ENCODE data around the gene TOMT.

TOMT gene

DNA sequence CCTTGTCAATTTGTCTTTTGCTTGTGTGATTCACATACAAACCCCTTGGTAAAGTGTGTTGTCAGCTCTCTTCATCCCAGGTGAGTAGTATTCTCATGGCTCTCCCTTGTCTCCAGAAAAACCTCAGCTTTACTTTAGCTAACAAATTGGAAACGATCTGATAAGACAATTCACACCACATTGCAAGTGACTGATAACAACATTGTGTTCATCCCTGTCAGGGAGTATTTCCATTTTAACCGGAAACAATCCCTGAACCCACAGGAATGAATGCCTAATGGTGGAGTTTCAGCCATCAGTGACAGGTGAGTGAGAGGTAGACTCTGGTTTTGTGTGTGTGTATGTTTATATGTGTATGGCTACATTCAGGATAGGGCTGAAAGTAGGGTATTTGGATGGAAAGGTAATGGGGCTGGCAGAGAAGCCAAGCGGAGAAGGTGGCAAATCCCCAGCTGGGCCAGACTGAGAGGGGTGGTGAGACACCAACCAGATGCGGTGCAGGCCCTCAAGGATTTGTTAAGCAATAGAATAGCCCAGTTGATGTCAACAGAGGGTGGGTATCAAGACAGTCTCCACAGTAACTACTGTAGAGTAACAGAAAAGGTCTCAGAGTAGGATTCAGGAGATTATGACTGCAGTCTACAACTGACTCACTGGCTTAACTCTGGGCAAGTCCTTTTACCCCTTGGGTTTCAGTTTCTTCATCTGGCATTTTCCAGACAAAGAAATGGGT, 17.5 kb upstream of the TOMT start:
- no peak for DNase-seq

DNA sequence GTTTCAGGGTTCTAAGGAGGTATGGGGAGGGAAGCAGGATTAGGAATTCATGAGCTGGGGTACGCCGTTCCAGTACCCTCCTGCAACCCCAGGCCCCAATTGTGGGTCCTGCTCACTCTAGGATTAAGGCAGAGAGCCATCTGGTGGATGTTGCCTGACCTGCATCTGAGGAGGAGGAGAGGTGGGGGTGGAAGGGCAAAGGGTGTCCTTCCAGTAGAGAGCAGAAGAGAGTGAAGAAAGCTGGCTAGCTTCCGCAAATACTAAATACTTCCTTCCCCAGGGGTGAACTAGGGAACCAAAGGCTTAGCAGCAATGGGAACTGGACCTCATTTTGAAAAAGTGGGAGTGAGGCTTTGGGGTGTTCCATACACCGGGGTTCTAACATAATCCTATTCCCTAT, 14.4 kb upstream of the TOMT start:
- DNase-seq: peak; percentile 49

DNA sequence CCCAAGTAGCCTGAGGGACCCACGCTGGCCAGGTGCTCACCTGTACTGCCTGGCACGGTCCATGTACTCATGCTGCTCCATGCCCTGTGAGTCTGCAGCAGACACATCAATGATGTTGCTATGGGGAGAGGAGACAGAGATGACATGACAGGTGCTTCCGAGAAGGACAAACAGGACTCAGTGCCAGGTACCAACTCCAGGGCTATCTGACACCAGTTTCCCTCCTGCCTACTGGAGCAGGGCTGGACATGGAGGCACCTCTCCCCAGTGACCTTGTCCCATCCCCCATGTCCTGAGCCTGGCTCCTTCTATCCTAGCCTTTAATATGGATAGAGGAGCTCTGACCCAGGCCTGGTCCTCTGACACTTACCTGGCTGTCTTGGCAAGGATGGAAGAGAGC, 7.0 kb upstream of the TOMT start:
- no peak for DNase-seq

DNA sequence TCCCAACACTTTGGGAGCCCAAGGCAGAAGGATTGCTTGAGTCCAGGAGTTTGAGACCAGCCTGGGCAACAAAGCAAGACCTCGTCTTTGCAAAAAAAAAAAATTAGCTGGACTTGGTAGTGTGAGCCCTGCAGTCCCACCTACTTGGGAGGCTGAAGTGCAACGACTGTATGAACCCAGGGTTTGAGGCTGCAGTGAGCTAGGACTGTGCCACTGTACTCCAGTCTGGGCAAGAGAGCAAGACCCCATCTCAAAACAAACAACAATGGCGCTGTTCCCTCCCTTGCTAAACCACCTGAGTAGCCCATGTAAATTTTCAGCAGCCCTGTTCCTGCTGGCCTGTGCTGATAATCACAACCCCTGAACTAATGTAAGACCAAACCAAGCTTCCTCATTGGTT, 5.7 kb upstream of the TOMT start:
- no peak for DNase-seq

DNA sequence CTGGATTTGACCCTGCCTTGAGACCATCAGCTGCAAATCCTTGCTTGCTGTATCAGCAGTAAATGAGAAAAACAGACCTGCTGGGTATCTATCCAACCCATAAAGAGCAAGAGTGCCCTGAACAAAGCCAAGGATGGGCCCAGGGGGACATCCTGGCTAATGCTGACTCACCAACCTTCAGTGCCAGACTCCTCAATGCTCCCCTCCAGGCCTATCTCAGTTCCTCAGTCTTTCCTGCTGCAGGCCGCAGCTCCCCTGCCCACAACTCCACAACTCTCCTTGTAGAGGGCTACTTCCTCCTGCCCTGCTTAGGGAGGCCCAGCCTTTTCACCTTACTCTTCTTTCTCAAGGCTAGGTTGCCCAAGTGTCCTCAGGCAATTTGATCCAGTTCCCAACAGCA, 5.3 kb upstream of the TOMT start:
- no peak for DNase-seq

DNA sequence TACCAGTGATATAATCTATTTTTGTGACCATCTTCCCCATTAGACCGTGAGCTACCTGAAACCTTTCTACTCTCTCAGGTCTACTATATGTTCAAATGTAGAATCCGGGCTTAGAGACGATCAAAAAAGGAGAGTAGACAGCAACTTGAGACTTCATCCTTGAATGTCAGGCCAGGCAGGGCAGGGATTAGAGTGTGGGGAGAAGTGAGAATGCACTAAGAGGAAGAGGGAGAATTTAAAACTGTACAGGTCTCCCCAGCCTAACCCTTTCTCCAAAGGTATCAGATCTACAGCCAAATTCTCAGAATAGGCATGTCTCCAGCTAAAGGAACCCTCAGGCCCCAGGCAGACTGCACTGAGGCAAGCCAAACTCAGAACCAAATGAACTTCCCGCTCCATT, 3.6 kb upstream of the TOMT start:
- DNase-seq: no peak

DNA sequence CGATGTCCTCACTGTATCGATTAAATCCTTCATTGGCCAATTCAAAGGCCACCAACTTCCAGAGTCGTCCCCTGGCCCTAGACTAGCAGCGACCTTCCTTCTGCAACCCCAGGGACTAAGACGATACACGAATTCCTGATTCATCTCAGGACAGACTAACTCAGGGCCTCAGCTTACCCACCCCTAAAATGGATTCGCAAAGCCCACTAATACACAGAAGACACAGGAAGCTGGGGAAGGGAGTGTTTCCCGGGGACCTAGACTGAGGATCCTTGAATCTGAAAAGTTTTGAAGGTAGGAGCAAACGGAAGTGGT, 3.1 kb upstream of the TOMT start:
- DNase-seq: no peak

DNA sequence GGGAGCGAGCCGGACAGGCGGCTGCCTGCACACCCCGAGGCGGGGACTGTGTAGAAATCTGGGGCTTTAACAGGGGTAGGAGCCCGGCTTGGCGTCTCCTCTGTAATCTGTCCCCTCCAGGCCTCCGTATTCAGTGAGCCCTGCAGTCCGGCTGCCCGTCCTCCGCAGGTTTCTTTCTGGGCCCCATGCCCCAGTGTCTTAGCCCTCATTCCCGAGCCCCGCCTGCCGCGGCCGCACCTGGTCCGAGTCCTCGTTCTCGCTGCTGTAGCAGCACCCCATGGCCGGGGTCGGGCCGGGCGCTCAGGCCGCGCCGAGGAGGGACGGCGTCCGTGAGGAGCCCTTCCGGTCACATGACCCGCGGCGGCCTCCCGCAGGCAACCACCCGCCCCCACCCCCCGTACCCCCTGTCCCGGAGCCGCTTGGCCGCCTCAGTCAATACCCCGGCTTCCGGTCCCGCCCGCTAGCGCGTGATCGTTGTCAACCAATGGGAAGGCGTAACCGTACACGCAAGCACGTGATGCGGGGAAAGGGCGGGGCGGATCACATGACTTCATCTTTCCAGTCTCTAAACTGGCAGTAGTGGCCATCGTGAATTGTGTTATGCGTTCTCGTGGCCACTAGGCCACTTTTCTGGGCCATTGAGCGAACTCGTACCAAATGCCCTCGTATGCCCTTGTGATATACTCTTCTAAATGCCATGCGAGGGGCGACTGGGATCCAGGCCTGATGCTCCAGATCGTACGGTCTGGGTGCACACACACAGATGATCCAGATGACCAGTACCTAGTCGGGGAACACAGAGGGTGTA, 2.6 kb upstream of the TOMT start, which contains the start of gene LAMTOR1:
LAMTOR1 (minus strand) TSS at position 352 of the 808 bp plus-strand sequence; CDS start at position 279, 73 bp downstream.
- DNase-seq: peak; percentile 95

DNA sequence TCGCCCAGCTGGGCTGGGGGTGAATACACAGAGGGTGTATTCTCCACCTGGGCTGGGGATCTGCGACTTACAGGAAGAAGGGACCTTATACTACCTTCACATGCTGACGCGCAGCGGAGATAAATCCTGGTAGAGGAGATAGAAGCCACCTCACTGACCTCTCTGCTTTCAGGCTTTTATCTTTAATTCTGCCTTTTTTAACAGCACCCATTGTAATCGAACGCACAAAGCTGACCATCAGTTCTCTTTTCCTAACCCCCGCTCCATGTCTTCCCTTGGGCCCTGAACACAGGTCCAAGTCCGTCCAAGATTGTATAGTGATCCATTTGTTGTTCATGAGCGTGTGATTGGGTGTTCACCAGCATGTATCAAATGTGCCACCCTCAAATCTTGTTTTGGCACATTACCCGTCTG, 2.0 kb upstream of the TOMT start:
- DNase-seq: peak; percentile 21

DNA sequence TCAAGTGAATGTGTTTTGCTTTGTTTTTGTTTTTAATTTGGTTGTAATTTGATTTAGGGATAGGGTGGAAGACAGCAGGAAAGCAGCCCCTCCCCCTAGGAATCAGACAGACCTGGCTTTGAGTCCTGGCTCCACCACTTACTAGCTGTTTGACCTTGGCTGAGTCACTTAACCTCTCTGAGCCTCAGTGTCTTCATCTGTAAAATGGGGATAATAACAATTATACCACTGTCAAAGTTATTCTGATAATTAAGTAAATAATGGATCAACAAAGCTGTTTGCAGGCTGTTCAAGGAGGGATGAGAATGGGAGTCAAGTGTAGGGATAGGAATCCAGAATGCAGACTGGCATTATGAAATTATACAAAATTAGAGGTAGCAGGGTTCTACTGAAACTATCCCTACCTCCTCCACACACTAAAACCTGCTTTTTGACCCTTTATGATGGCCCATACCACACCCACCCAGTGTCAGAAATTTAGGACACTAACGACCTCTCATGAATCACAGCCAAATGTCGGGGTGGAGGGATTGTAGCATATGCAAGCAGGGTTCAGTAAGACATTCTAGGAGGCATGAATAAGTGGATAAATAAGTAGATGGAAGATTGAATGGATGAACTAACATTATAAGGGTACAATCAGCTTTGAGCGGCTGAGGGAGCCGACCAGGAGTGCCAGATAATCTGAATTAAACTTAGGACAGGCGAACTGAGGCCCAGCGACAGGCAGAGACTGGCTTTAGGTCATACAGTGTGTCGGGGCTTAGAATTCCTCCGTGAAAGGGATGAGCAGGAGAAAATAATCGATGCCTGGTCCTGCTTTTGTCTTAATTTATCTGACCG, 5.8 kb downstream of the TOMT start:
- peak; percentile 12 for DNase-seq

DNA sequence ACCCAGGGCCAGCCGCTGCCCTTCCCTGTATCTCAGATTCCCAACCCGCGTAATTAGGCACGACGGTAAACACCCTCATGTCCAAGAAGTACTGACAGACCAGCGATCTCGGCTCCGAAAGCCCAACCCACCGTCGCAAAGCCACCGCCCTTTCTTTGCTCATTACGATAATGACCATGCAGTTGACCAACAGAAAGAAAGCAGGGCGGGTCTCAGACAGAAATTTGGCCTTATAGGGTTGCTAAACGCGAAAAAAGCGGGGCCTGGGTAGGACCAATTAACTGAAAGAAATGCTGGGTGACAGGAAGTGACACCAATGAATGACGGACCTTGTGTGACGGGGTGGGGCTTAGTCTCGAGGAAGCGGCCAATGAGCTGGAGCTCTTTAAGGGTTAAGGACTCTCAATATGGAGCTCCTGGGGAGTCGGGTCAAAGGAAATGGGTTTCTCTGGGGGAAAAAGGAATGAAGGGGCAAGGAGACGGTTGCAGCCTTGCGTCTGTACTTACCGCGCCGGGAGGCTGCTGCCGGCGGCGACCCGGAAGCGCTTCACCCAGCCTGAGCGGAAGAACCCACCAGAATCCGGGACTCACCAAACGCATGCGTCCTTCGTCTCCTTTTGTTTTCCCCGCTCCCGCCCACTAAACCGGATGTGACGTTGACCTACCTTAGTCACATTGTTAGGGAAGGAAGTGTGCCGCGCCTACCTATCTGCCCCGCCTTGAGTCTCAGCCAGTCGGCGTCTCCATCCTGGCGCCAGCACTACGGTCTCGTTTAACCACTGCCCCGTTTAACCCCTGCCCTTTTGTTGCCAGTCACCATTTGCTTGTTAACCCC, 6.6 kb downstream of the TOMT start, which contains the start of gene ANAPC15:
ANAPC15 (minus strand) TSS at position 553 of the 835 bp plus-strand sequence. CDS start 1,419 bp downstream, outside the sequence.
- DNase-seq: peak; percentile 100

DNA sequence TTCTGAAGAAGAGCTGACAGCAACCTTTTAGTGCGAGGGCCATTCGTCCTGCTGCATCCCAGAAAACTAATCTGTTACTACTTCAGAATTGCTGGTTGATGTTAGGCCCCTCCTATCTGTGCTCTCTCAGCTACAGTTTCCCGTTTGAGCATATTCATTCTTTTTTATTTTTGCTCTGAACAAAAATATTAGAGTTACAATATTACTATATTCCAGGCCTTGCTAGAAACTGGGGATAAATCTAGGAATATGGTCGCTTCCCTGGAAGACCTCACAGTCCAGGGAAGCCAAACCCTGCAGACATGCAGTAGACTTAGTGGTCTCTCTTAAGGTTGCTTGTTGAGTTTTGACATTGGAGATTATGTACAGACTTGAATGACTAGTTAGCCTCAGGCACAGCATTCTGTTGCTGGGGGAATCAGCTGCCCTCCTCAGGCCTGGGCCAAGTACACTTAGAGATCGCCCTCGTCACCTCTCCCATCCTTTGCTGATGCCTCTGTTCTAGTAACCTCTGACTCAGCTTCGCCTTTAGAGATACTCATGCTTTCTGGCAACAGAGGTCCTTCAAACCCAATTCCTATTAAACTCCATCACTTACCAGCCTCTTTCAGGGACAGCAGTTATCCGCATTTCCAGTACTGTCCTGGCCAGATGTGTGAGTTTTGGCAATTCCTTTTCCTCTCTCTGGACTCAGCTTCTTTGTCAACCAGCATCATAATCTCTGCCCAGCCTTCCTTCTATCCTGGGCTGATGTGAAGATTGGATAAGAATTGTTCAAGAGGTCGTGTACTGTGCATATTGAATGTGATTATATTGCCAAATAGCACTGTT, 7.5 kb downstream of the TOMT start:
- peak; percentile 13 for DNase-seq

DNA sequence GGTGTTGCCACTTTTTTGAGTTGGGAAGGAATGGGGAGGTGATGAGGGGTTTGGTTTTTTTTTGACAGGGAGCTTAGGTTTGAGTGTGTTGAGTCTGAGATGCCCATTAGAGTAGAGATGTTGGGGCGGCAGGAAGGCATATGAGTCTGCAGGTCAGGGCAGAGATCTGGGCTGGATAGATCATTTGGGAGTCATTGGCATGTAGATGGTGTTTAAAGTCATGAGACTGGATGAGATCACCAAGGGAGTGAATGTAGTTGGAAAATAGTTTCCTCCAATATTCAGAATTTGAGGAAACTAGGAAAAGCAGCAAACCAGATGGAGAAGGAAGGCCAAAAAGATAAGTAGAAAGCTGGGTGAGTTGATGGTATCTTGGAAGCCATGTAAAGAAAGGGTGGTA, 8.8 kb downstream of the TOMT start:
- no peak for DNase-seq

DNA sequence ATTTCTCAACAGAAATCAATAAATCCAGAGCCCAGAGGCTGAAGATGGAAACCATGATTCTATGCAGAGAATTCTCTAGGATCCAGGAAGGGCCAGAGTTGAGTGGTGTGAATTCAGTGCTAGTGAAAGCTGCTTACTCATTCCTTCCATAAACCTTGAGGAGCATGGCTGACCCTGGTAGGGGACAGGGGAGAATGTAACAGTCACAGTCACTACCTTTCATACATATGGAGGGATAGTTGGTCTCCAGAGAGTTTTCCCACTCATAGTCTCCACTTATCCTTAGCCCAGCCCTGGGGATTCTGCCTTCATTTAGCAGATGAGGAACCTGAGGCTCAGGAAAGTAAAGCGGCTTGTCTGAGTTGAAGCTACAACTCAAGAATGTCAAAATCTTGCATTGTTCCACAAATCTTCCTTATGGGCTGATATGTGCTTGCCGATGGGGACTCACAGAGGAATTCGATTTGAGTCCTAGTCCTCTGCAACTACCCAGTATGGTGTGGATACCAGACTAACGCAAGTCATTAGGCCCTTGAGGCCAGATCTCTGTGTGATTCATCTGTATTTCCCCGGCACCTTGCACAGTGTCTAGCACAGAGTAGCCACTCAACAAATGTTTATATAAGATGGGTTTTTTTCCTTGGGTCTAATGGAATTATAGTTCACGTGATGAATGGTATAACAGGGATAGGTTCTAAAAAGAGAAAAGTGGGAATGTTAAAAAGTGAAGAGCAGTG, 10.5 kb downstream of the TOMT start:
- no peak for DNase-seq

DNA sequence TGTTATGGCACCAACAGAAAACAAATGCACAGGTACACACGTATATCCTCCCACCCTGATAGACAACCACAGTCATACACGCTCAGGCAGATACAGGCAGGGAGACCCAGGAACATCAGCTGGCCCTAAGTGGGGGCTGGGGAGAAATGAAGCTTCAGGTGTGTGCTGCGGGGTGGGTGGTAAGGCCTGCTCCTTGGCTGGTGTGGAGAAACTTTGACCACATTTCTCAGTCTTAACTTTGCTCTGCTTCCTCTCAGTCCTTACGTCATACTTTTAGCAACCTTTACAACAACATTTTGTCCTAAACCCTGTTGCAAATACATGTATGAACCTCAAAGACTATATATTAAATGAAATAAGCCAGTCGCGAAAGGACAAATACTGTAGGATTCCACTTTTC, 13.5 kb downstream of the TOMT start:
- DNase-seq: peak; percentile 15

DNA sequence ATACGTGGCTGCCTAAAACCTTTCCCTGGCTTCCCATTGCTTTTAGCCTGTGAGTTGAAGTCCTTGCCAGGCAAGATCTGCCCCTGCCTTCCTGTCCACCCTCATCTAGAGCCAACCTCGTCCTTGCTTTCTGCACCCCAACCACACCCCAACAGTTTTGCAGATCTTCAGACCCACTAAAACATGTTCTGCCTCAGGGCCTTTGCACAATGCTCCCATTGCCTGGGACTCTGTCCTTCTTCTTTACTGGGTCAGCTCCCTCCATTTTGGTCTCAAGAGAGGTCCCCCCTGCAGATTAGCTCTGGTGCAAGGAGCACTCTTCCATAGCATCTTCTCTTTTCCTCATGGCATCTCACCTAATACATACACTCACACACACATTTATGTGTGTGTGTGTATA, 15.2 kb downstream of the TOMT start:
- DNase-seq: no peak

DNA sequence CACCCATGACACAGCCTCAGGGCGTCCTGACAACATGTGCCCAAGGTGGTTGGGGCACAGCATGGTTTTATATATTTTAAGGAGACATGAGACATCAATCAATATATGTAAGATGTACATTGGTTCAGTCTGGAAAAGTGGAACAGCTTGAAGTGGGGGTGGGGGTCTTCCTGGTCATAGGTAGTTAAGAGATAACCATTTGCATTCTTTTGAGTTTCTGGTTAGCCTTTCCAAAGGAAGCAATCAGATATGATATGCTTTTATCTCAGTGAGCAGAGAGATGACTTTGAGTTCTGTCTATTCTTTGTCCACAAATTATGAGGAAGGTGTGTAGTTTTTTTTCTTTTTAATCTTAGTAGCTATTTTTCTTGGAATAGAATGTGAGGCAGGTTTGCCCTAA, 16.9 kb downstream of the TOMT start:
- no peak for DNase-seq

DNA sequence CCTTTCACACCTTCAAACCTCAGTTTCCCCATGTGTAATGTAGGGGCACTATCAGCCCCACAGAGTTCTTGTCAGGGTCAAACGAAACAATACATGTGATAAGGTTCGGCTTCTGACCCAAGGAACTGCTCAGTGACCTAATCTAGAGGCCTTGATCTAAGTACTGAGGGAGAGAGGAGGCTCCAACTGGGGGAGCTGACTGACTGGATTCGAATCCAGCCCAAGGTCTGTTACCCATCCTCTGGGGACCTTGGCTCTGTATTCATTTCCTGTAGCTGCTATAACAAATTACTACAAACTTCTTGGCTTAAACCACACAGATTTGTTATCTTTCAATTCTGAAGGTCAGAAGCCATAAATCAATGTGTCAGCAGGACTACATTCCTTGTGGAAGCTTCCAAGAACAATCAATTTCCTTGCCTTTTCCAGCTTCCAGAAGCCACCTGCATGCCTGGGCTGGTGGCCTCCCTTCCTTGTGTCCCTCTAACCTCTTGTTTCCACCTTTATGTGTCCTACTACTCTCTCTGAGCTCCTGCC, 17.5 kb downstream of the TOMT start:
- DNase-seq: no peak

DNA sequence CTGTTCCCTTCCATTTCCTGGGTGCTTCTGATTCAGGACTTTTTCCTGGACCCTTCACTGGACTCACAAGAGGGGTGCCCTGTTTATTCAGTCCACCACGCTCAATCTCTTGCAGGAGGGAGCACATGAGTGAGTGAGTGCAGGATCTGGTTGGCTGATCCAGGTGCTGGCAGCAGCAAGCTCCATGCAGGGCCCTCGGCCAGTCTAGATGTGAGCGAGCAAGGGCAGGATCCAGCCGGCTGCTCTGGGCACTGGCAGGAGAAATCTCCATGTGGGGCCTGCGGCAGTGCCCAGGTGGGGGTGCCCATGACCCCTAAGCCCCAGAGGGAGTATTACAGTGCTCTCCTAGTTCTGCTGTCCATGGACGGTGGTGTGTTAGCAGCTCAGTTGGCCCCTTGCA, 18.3 kb downstream of the TOMT start:
- no peak for DNase-seq

DNA sequence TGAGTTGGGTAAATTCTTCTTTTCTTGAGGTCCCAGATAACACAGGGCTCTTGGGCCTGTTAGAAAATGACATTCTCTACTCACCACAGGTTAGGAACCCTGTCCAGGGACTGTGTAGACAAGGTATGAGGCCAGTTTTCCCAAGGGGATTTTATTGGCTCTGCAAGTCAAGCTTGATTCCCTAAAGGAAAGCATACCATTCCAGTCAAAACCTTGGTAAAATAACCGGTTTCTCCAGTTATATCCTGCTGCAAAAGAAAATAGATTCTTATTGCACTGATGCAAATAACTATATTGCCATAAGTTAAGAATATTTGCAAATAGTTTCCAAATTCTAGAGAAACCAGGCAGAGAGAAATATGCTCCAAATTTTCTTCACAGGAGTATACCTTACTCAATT, 20.2 kb downstream of the TOMT start:
- no peak for DNase-seq

All from right kidney (tissue), 1 donor.